B cell (primary cell): ENCODE measurements around the gene NKX1-1.

Experiments
- EZH2 ChIP-seq: IDR thresholded peaks from 2 replicates; pipeline ENCODE4 v1.6.1; 2012; ENCODE audit warnings: borderline replicate concordance, low read depth, mild to moderate bottlenecking, moderate library complexity, low read length; ENCODE audit not compliant: insufficient read depth, poor library complexity, severe bottlenecking
- TF ChIP-seq, protein P1 (sequence below): fragments of 200-600 bp; IDR thresholded peaks from one replicate; pipeline ENCODE4 v1.8.0; 2022; ENCODE audit warnings: antibody characterized with exemption, mild to moderate bottlenecking

DNA sequence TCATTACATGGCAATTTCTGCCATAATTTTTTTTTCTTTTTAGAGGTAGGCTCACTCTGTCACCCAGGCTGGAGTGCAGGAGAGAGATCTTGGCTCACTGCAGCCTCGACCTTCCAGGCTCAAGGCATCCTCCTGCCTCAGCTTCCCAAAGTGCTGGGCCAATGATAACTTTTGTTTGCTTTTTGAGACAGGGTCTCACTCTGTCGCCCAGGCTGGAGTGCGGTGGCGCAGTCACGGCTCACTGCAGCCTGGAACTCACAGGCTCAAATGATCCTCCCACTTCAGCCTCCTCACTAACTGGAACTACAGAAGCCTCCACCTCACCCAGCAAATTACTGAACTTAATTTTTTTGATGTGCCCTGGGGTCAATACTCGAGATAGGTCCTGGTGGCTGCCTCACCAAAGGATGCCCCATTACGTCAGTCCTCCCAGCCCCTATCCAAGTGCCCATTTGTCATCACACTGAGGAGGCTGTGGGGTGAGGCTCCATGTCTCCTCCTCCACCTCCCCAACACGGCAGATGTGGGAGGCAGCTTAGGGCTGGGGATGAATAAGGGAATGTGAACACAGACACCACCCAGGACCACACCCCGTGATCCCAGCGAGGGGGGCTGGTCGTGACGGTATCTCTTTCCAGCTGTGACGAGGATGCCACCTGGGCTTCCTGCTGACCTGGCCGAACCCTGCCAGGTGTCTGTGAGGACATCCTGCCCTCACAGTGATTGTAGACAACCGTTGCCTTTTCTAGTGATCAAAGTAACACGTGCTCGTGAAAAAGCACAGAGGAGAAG lies 12.4 kb upstream of the NKX1-1 start:
- TF ChIP-seq, protein P1, sequence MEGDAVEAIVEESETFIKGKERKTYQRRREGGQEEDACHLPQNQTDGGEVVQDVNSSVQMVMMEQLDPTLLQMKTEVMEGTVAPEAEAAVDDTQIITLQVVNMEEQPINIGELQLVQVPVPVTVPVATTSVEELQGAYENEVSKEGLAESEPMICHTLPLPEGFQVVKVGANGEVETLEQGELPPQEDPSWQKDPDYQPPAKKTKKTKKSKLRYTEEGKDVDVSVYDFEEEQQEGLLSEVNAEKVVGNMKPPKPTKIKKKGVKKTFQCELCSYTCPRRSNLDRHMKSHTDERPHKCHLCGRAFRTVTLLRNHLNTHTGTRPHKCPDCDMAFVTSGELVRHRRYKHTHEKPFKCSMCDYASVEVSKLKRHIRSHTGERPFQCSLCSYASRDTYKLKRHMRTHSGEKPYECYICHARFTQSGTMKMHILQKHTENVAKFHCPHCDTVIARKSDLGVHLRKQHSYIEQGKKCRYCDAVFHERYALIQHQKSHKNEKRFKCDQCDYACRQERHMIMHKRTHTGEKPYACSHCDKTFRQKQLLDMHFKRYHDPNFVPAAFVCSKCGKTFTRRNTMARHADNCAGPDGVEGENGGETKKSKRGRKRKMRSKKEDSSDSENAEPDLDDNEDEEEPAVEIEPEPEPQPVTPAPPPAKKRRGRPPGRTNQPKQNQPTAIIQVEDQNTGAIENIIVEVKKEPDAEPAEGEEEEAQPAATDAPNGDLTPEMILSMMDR = no peak
- TF ChIP-seq EZH2 = no peak
